K562 (cell line): ENCODE results near the gene KRTAP9-7. TPM values are rescaled to one million over a fixed set of nuclear protein-coding genes. Genes with fewer than 3 reads are reported as not detected.

Source experiments
- ATAC-seq: fragments of 200-7000 bp; cut with Tn5 transposase; 3 replicates; pipeline ENCODE4 v1.9.1; 2020; ENCODE audit warnings: moderate library complexity
- BruUV-seq: library from RNA; stranded (reverse); fragments of 400-500 nt; replicated peaks from 2 replicates; lab custom pipeline; 2021; lab: Mats Ljungman, UMichigan
- CTCF ChIA-PET: fragments of 300-600 bp; formaldehyde crosslinking; extraction: SDS; loops from one replicate; lab custom pipeline; 2021; ENCODE audit warnings: low intra/inter-chr PET ratio; lab: Yijun Ruan, JAX
- POLR2A ChIA-PET: fragments of 300-600, 350-650 bp; sonication (Branson Sonifier 250); formaldehyde crosslinking; extraction: SDS; loops from one replicate; lab custom pipeline; 2021; ENCODE audit warnings: antibody characterized with exemption, inconsistent platforms; lab: Yijun Ruan, JAX
- DNase-seq, 4 experiments: peaks; one replicate each; pipeline versions ENCODE4 v3.0.0 to v3.0.0-alpha.2; 2011 to 2018; ENCODE audit warnings: low spot score in 3 of 4, mixed read lengths in 3 of 4; ENCODE audit errors: extremely low read depth in 1 of 4
- FAIRE-seq: peaks from 2 replicates; lab custom pipeline; 2011; peaks lifted over from hg19 to GRCh38; lab: Jason Lieb, UNC
- H2AFZ ChIP-seq: 2 replicates; pipeline ENCODE4 v1.6.0; 2011; ENCODE audit warnings: low read depth, low read length, control low read depth, inconsistent platforms
- H3K27ac ChIP-seq: fragments of 200-600 bp; 3 replicates; pipeline ENCODE4 v1.8.0; 2011; ENCODE audit warnings: low read depth, mild to moderate bottlenecking, control low read depth, inconsistent platforms, low read length, moderate library complexity, mixed read lengths; ENCODE audit errors: extremely low read depth
- H3K27me3 ChIP-seq, 2 experiments: fragments of 300-600 bp in 1 of 2; 2 replicates in 1 of 2; 3 replicates in 1 of 2; pipeline versions ENCODE4 v1.6.0 to v1.8.0; 2011; ENCODE audit warnings: inconsistent platforms in 2 of 2, low read length in 2 of 2, mild to moderate bottlenecking in 1 of 2, mixed read lengths in 1 of 2, moderate library complexity in 1 of 2; ENCODE audit not compliant: control insufficient read depth in 2 of 2, insufficient read depth in 2 of 2
- H3K36me3 ChIP-seq: fragments of 300-600 bp; 3 replicates; pipeline ENCODE4 v1.8.0; 2011; ENCODE audit warnings: mild to moderate bottlenecking, low read length, inconsistent platforms; ENCODE audit not compliant: control insufficient read depth, insufficient read depth
- H3K4me1 ChIP-seq, 2 experiments: fragments of 200-600 bp in 1 of 2; replicated peaks in 1 of 2; 2 replicates in 1 of 2; 3 replicates in 1 of 2; pipeline versions ENCODE4 v1.5.1 to v1.8.0; 2011; ENCODE audit warnings: inconsistent platforms in 2 of 2, low read length in 2 of 2, mild to moderate bottlenecking in 1 of 2, mixed read lengths in 1 of 2, moderate library complexity in 1 of 2; ENCODE audit not compliant: control insufficient read depth in 2 of 2, insufficient read depth in 2 of 2
- H3K4me2 ChIP-seq: 2 replicates; pipeline ENCODE4 v1.6.1; 2011; ENCODE audit warnings: low read length, control low read depth, inconsistent platforms, mixed read lengths; ENCODE audit not compliant: insufficient read depth
- H3K4me3 ChIP-seq: fragments of 200-600 bp; sonication (generic), shearing (Covaris generic); 2 replicates; pipeline ENCODE4 v1.5.1; 2016; ENCODE audit warnings: control low read depth, inconsistent platforms
- H3K79me2 ChIP-seq: fragments of 200-600 bp; 3 replicates; pipeline ENCODE4 v1.8.0; 2011; ENCODE audit warnings: low read length, inconsistent platforms; ENCODE audit not compliant: control insufficient read depth, insufficient read depth
- H3K9ac ChIP-seq, 2 experiments: 2 replicates each; pipeline versions ENCODE4 v1.6.0 to v1.6.1; 2011; ENCODE audit warnings: low read depth in 2 of 2, low read length in 2 of 2, control low read depth in 1 of 2, inconsistent platforms in 1 of 2, mild to moderate bottlenecking in 1 of 2, mixed read lengths in 1 of 2; ENCODE audit not compliant: insufficient read depth in 1 of 2
- H3K9me1 ChIP-seq: one replicate; pipeline ENCODE4 v1.6.0; 2011; ENCODE audit warnings: inconsistent platforms, mild to moderate bottlenecking, low read length, moderate library complexity; ENCODE audit not compliant: control insufficient read depth, insufficient read depth
- H3K9me3 ChIP-seq: replicated peaks from 2 replicates; pipeline ENCODE4 v1.5.1; 2011; ENCODE audit warnings: low read depth, low read length, inconsistent platforms; ENCODE audit not compliant: control insufficient read depth, insufficient read depth
- H4K20me1 ChIP-seq: replicated peaks from 2 replicates; pipeline ENCODE4 v1.6.1; 2011; ENCODE audit warnings: low read length, inconsistent platforms, mixed read lengths; ENCODE audit not compliant: control insufficient read depth, insufficient read depth
- CBX1 ChIP-seq: sonication (generic); IDR thresholded peaks from 2 replicates; pipeline ENCODE4 v1.6.1; 2016; ENCODE audit warnings: antibody characterized with exemption, low read depth, mild to moderate bottlenecking
- GABPB2 ChIP-seq: fragments of 250-450 bp; sonication (Bioruptor Pico); conservative IDR thresholded peaks from 2 replicates; pipeline ENCODE4 v1.5.1; 2021; ENCODE audit warnings: mild to moderate bottlenecking
- POLR2H ChIP-seq: IDR thresholded peaks from 2 replicates; pipeline ENCODE4 v1.6.1; 2016; ENCODE audit warnings: missing genetic modification characterization, low read depth, mild to moderate bottlenecking, control low read depth, missing compliant biosample characterization, moderate library complexity
- RFX7 ChIP-seq: fragments of 250-450 bp; sonication (Bioruptor Pico); IDR thresholded peaks from 2 replicates; pipeline ENCODE4 v1.5.1; 2021; ENCODE audit warnings: mild to moderate bottlenecking
- RNF219 ChIP-seq: fragments of 250-450 bp; sonication (Bioruptor Pico); IDR thresholded peaks from 2 replicates; pipeline ENCODE4 v1.5.0; 2022; ENCODE audit warnings: mild to moderate bottlenecking
- TFAP4 ChIP-seq: sonication (generic); formaldehyde crosslinking; IDR thresholded peaks from 2 replicates; pipeline ENCODE4 v1.8.0; 2022; ENCODE audit warnings: missing genetic modification reagents, mild to moderate bottlenecking, moderate library complexity, borderline replicate concordance
- ZNF436 ChIP-seq: fragments of 250-450, 450-650 bp; sonication (Bioruptor Pico); formaldehyde crosslinking; IDR thresholded peaks from 2 replicates; pipeline ENCODE4 v1.7.0; 2020; ENCODE audit warnings: mild to moderate bottlenecking
- ZNF518B ChIP-seq: fragments of 250-450 bp; sonication (Bioruptor Pico); IDR thresholded peaks from 2 replicates; pipeline ENCODE4 v1.5.0; 2021; ENCODE audit warnings: mild to moderate bottlenecking, moderate library complexity
- ZNF778 ChIP-seq: fragments of 450-650 bp; formaldehyde crosslinking; IDR thresholded peaks from 2 replicates; pipeline ENCODE4 v1.4.0; 2020; ENCODE audit warnings: mild to moderate bottlenecking, moderate library complexity
- WGBS: fragments of 100-300 bp; shearing (Covaris generic); methylation state at CpG from one replicate; pipeline ENCODE4 v1.1.6; 2016; ENCODE audit warnings: low coverage, mixed read lengths; ENCODE audit not compliant: insufficient coverage; ENCODE audit errors: missing lambda C conversion rate; 5-methylcytosine and 5-hydroxymethylcytosine counted together
- in situ Hi-C: fragments of 300-500 bp; cut with MboI; formaldehyde crosslinking; loops from 4 replicates; pipeline ENCODE4 v1.15.0; 2018; ENCODE audit warnings: inconsistent platforms, mixed read lengths
- intact Hi-C: fragments of 100-400 bp; cut with micrococcal nuclease; formaldehyde crosslinking; loops from 2 replicates; pipeline ENCODE4 v1.14.2; 2022
- polyA plus RNA-seq, 8 experiments: library from polyadenylated mRNA; depleted of rRNA in 4 of 8; stranded (reverse) in 5 of 8; unstranded in 3 of 8; fragments of >200 nt; fragmentation: Nextera tagmentation in 2 of 8; fragmentation: Illumina TruSeq in 1 of 8; extraction: Ambion mirVana in 2 of 8; extraction: Trizol in 1 of 8; gene quantifications; 2 replicates each; pipeline versions ENCODE4 v1.2.1 to v1.2.3, GENCODE V29; 2011 to 2014; ENCODE audit warnings: inconsistent platforms in 1 of 8, missing spikeins in 1 of 8
- total RNA-seq, 7 experiments: library from RNA; depleted of rRNA in 6 of 7; stranded (reverse); fragments of >200 nt in 6 of 7; fragmentation: Illumina TruSeq in 2 of 7; extraction: Trizol in 2 of 7; gene quantifications; 2 replicates each; pipeline versions ENCODE4 v1.2.1 to v1.2.3, GENCODE V29; 2011 to 2021; ENCODE audit warnings: low replicate concordance in 1 of 7
- TF ChIP-seq, protein P1 (sequence below), 2 experiments: fragments of 200-800 bp in 1 of 2; sonication (Bioruptor generic) in 1 of 2; sonication (generic) in 1 of 2; formaldehyde crosslinking in 1 of 2; IDR thresholded peaks in 1 of 2; conservative IDR thresholded peaks in 1 of 2; 2 replicates each; pipeline versions ENCODE4 v1.5.0 to v1.6.1; 2016 to 2020; ENCODE audit warnings: missing compliant biosample characterization in 1 of 2, missing genetic modification characterization in 1 of 2, missing genetic modification reagents in 1 of 2

KRTAP9-7 gene
- total and polyA plus RNA-seq, 9 of the 15 experiments (the other 6 are each of a cell fraction or from before 2014, with no cell fraction given), result not detected

DNA sequence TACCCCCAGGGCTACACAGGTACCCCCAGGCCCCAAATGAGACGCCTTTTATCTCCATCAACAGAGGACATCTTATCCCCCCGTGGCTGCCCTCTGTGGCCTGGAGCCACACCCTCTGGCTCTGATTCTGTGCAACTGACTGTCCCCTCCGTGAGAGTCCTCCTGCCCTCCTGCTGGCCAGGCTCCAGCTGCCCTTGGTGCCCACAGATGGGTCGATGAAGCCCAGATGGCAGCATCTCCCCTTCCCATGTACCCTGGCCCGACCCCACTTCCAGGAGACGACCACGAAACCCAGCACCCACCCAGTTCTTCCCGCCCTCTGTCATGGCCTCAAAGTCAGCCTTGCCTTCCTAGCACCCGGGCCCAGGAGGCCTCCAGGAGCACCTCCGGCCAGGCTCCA is 49.6 kb downstream of the KRTAP9-7 start:
- intact Hi-C loops, result loop anchor here (5.0 kb wide), 1 partner anchor 418 kb away; no protein-coding TSS in a partner anchor
- no peaks in the 10 kb centered on the region for H3K4me1 ChIP-seq
- no peaks in the 10 kb centered on the region for H3K36me3 ChIP-seq
- ATAC-seq (no peak), FAIRE-seq (no peak), DNase-seq (no peak)
- H3K27me3 ChIP-seq, result no peaks in the 10 kb centered on the region; a peak in 1 of 5 replicates
- POLR2A ChIA-PET, result no interaction called here
- no peaks in the 10 kb centered on the region for H3K9me3 ChIP-seq
- no peak overlapping the region for H3K9ac ChIP-seq
- CTCF ChIA-PET, result no interaction called here
- H4K20me1 ChIP-seq, result no peaks in the 10 kb centered on the region; the same call in 1 of the 2 replicates
- H3K79me2 ChIP-seq, result no peaks in the 10 kb centered on the region
- WGBS, result 0% methylated on average over 9 of the region's 10 CpGs
- BruUV-seq, result no TSS peak
- H3K4me3 ChIP-seq, result no peak overlapping the region
- in situ Hi-C loops, result no loop called here
- no peak overlapping the region for H2AFZ ChIP-seq
- H3K27ac ChIP-seq, result no peak overlapping the region
- H3K9me1 ChIP-seq, result no peaks in the 10 kb centered on the region
- no peak overlapping the region for H3K4me2 ChIP-seq
- TF ChIP-seq POLR2H (no peak), GABPB2 (CRISPR knock-in tag) (no peak), ZNF518B (no peak), CBX1 (no peak), RNF219 (CRISPR knock-in tag) (no peak), TFAP4 (CRISPR knock-in tag) (no peak), ZNF778 (CRISPR knock-in tag) (no peak), ZNF436 (CRISPR knock-in tag) (no peak), RFX7 (CRISPR knock-in tag) (no peak)
- TF ChIP-seq, protein P1, sequence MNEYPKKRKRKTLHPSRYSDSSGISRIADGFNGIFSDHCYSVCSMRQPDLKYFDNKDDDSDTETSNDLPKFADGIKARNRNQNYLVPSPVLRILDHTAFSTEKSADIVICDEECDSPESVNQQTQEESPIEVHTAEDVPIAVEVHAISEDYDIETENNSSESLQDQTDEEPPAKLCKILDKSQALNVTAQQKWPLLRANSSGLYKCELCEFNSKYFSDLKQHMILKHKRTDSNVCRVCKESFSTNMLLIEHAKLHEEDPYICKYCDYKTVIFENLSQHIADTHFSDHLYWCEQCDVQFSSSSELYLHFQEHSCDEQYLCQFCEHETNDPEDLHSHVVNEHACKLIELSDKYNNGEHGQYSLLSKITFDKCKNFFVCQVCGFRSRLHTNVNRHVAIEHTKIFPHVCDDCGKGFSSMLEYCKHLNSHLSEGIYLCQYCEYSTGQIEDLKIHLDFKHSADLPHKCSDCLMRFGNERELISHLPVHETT (CRISPR knock-in tag; conservative IDR thresholded peaks at IDR 0.05 in 1 of 2, IDR thresholded peaks at IDR 0.05 in 1 of 2), result no peak
